Liver (tissue), 9 donors: ENCODE results near the gene RANBP17. TPM values are rescaled to one million over a fixed set of nuclear protein-coding genes. Genes with fewer than 3 reads are reported as not detected.

Experiments
- DNase-seq: peaks from one replicate; pipeline ENCODE4 v3.0.0-alpha.2; 2017; ENCODE audit warnings: low spot score
- H3K27ac ChIP-seq, 2 donors: one replicate each; pipeline ENCODE4 v1.7.0; 2013; ENCODE audit warnings: inconsistent platforms in 2 of 2, low read length in 2 of 2, control low read depth in 1 of 2, low read depth in 1 of 2, mild to moderate bottlenecking in 1 of 2
- H3K27me3 ChIP-seq, 4 donors: one replicate each; pipeline versions ENCODE4 v1.6.1 to v1.7.0; 2013; ENCODE audit warnings: low read length in 3 of 4, inconsistent platforms in 1 of 4, mild to moderate bottlenecking in 1 of 4, moderate library complexity in 1 of 4; ENCODE audit not compliant: control insufficient read depth in 4 of 4, insufficient read depth in 4 of 4
- H3K36me3 ChIP-seq, 4 donors: one replicate each; pipeline versions ENCODE4 v1.6.1 to v1.7.0; 2013; ENCODE audit warnings: low read length in 3 of 4, mild to moderate bottlenecking in 3 of 4, low read depth in 1 of 4, moderate library complexity in 1 of 4; ENCODE audit not compliant: control insufficient read depth in 4 of 4, insufficient read depth in 3 of 4
- H3K4me1 ChIP-seq, 4 donors: one replicate each; pipeline versions ENCODE4 v1.6.1 to v1.7.0; 2013; ENCODE audit warnings: low read length in 3 of 4, mild to moderate bottlenecking in 3 of 4, moderate library complexity in 1 of 4; ENCODE audit not compliant: control insufficient read depth in 4 of 4, insufficient read depth in 4 of 4
- H3K4me3 ChIP-seq, 3 donors: one replicate each; pipeline versions ENCODE4 v1.6.1 to v1.7.0; 2013; ENCODE audit warnings: low read length in 3 of 3, control low read depth in 1 of 3, low read depth in 1 of 3, mild to moderate bottlenecking in 1 of 3
- H3K9ac ChIP-seq, 2 donors: one replicate each; pipeline ENCODE4 v1.7.0; 2013; ENCODE audit warnings: low read length in 2 of 2, mild to moderate bottlenecking in 2 of 2, moderate library complexity in 2 of 2, control low read depth in 1 of 2, low read depth in 1 of 2
- H3K9me3 ChIP-seq, 4 donors: one replicate each; pipeline versions ENCODE4 v1.6.1 to v1.7.0; 2013; ENCODE audit warnings: low read length in 3 of 4; ENCODE audit not compliant: control insufficient read depth in 4 of 4
- EGR1 ChIP-seq, 2 donors: IDR thresholded peaks; 2 replicates each; pipeline ENCODE4 v1.6.1; 2016 to 2018; ENCODE audit warnings: antibody characterized with exemption in 2 of 2, low read depth in 2 of 2
- FOXA1 ChIP-seq: IDR thresholded peaks from 2 replicates; pipeline ENCODE4 v1.6.1; 2016; ENCODE audit warnings: antibody characterized with exemption
- FOXA2 ChIP-seq: IDR thresholded peaks from 2 replicates; pipeline ENCODE4 v1.6.1; 2016; ENCODE audit warnings: antibody characterized with exemption
- GABPA ChIP-seq, 2 donors: IDR thresholded peaks in 1 of 2; conservative IDR thresholded peaks in 1 of 2; 2 replicates each; pipeline ENCODE4 v1.6.1; 2016; ENCODE audit warnings: antibody characterized with exemption in 2 of 2, mild to moderate bottlenecking in 1 of 2, moderate library complexity in 1 of 2
- HNF4A ChIP-seq, 2 donors: conservative IDR thresholded peaks; 2 replicates each; pipeline ENCODE4 v1.6.1; 2016; ENCODE audit warnings: antibody characterized with exemption in 2 of 2, mild to moderate bottlenecking in 2 of 2
- HNF4G ChIP-seq: IDR thresholded peaks from 2 replicates; pipeline ENCODE4 v1.6.1; 2016; ENCODE audit warnings: antibody characterized with exemption
- JUND ChIP-seq, 2 donors: IDR thresholded peaks; 2 replicates each; pipeline ENCODE4 v1.6.1; 2016; ENCODE audit warnings: antibody characterized with exemption in 2 of 2
- NR2F2 ChIP-seq: IDR thresholded peaks from 2 replicates; pipeline ENCODE4 v1.6.1; 2016; ENCODE audit warnings: antibody characterized with exemption
- RAD21 ChIP-seq, 2 donors: IDR thresholded peaks; 2 replicates each; pipeline ENCODE4 v1.6.1; 2016; ENCODE audit warnings: antibody characterized with exemption in 2 of 2, mild to moderate bottlenecking in 2 of 2
- RXRA ChIP-seq, 2 donors: IDR thresholded peaks; 2 replicates each; pipeline ENCODE4 v1.6.1; 2017 to 2018; ENCODE audit warnings: antibody characterized with exemption in 2 of 2, mild to moderate bottlenecking in 1 of 2
- SP1 ChIP-seq: IDR thresholded peaks from 2 replicates; pipeline ENCODE4 v1.6.1; 2018; ENCODE audit warnings: antibody characterized with exemption, mild to moderate bottlenecking
- TAF1 ChIP-seq: conservative IDR thresholded peaks from 2 replicates; pipeline ENCODE4 v1.6.1; 2016; ENCODE audit warnings: antibody characterized with exemption, mild to moderate bottlenecking
- YY1 ChIP-seq: IDR thresholded peaks from 2 replicates; pipeline ENCODE4 v1.6.1; 2016; ENCODE audit warnings: antibody characterized with exemption, mild to moderate bottlenecking
- WGBS: extraction: QIAGEN DNeasy Blood & Tissue Kit; methylation state at CpG from one replicate; pipeline ENCODE4 v1.1.7; 2013; 5-methylcytosine and 5-hydroxymethylcytosine counted together
- polyA plus RNA-seq, 2 donors: library from polyadenylated mRNA; stranded (reverse) in 1 of 2; unstranded in 1 of 2; fragments of 200-250 nt in 1 of 2; fragments of >200 nt in 1 of 2; fragmentation: Nextera tagmentation in 1 of 2; extraction: Ambion mirVana in 1 of 2; gene quantifications; one replicate each; pipeline versions ENCODE4 v1.2.1 to v1.2.3, GENCODE V29; 2013 to 2015
- total RNA-seq, 2 donors: library from RNA; depleted of rRNA; stranded (reverse); fragments of >200 nt; gene quantifications; one replicate each; pipeline ENCODE4 v1.2.3, GENCODE V29; 2014
- TF ChIP-seq, protein P1 (sequence below): IDR thresholded peaks from 2 replicates; pipeline ENCODE4 v1.6.1; 2016; ENCODE audit warnings: antibody characterized with exemption
- TF ChIP-seq, protein P2 (sequence below): IDR thresholded peaks from 2 replicates; pipeline ENCODE4 v1.6.1; 2016; ENCODE audit warnings: antibody characterized with exemption, mild to moderate bottlenecking
- TF ChIP-seq, protein P3 (sequence below): IDR thresholded peaks from 2 replicates; pipeline ENCODE4 v1.6.1; 2016; ENCODE audit warnings: antibody characterized with exemption
- TF ChIP-seq, protein P4 (sequence below): IDR thresholded peaks from 2 replicates; pipeline ENCODE4 v1.6.1; 2016; ENCODE audit warnings: antibody characterized with exemption
- TF ChIP-seq, protein P5 (sequence below): fragments of 150-350 bp; IDR thresholded peaks from 2 replicates; pipeline ENCODE4 v1.5.1; 2017; ENCODE audit warnings: improper control_type of control experiment, low read depth, low read length; ENCODE audit not compliant: missing input control
- donor health status: healthy.
- donor health status: healthy.
- donor health status: healthy.
- donor health status: healthy.
- donor health status: healthy.

The RANBP17 gene
- total and polyA plus RNA-seq, 4 donors = 0.83 to 10.8 (median 7.9) TPM

DNA sequence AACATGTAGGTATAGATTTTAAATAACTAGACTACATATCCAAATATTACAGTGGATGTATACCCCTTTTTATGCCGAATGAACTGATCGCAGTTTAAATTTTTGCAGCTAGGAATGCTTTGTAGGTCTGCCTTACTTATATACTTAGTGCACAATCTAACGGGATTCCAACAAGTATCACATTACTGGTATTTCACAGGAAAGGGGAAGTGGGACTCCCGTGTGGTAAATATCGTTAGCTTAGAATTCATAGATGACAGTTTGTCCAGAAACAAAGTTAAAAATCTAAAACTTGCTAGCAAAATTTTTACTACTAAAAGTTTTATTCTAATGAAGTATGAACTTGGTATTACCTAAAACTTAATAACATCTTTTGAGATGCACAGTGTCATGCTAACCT is 253.7 kb downstream of the RANBP17 start:
- H3K36me3 ChIP-seq = no peaks in the 10 kb centered on the region
- TF ChIP-seq, protein P1, sequence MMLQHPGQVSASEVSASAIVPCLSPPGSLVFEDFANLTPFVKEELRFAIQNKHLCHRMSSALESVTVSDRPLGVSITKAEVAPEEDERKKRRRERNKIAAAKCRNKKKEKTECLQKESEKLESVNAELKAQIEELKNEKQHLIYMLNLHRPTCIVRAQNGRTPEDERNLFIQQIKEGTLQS = no peak
- TF ChIP-seq SP1 (no peak), HNF4G (no peak), NR2F2 (no peak), FOXA1 (no peak), JUND (IDR thresholded peaks at IDR 0.05) (no peak), EGR1 (IDR thresholded peaks at IDR 0.05; ENCODE audit: low read depth in 2 of 2) (no peak), HNF4A (conservative IDR thresholded peaks at IDR 0.05) (no peak), GABPA (IDR thresholded peaks at IDR 0.05 in 1 of 2, conservative IDR thresholded peaks at IDR 0.05 in 1 of 2) (no peak), YY1 (no peak), FOXA2 (no peak), TAF1 (no peak), RAD21 (IDR thresholded peaks at IDR 0.05) (no peak), RXRA (IDR thresholded peaks at IDR 0.05) (no peak)
- TF ChIP-seq, protein P2, sequence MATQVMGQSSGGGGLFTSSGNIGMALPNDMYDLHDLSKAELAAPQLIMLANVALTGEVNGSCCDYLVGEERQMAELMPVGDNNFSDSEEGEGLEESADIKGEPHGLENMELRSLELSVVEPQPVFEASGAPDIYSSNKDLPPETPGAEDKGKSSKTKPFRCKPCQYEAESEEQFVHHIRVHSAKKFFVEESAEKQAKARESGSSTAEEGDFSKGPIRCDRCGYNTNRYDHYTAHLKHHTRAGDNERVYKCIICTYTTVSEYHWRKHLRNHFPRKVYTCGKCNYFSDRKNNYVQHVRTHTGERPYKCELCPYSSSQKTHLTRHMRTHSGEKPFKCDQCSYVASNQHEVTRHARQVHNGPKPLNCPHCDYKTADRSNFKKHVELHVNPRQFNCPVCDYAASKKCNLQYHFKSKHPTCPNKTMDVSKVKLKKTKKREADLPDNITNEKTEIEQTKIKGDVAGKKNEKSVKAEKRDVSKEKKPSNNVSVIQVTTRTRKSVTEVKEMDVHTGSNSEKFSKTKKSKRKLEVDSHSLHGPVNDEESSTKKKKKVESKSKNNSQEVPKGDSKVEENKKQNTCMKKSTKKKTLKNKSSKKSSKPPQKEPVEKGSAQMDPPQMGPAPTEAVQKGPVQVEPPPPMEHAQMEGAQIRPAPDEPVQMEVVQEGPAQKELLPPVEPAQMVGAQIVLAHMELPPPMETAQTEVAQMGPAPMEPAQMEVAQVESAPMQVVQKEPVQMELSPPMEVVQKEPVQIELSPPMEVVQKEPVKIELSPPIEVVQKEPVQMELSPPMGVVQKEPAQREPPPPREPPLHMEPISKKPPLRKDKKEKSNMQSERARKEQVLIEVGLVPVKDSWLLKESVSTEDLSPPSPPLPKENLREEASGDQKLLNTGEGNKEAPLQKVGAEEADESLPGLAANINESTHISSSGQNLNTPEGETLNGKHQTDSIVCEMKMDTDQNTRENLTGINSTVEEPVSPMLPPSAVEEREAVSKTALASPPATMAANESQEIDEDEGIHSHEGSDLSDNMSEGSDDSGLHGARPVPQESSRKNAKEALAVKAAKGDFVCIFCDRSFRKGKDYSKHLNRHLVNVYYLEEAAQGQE = no peak
- TF ChIP-seq, protein P3, sequence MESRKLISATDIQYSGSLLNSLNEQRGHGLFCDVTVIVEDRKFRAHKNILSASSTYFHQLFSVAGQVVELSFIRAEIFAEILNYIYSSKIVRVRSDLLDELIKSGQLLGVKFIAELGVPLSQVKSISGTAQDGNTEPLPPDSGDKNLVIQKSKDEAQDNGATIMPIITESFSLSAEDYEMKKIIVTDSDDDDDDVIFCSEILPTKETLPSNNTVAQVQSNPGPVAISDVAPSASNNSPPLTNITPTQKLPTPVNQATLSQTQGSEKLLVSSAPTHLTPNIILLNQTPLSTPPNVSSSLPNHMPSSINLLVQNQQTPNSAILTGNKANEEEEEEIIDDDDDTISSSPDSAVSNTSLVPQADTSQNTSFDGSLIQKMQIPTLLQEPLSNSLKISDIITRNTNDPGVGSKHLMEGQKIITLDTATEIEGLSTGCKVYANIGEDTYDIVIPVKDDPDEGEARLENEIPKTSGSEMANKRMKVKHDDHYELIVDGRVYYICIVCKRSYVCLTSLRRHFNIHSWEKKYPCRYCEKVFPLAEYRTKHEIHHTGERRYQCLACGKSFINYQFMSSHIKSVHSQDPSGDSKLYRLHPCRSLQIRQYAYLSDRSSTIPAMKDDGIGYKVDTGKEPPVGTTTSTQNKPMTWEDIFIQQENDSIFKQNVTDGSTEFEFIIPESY = no peak
- TF ChIP-seq, protein P4, sequence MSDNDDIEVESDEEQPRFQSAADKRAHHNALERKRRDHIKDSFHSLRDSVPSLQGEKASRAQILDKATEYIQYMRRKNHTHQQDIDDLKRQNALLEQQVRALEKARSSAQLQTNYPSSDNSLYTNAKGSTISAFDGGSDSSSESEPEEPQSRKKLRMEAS = no peak
- TF ChIP-seq, protein P5, sequence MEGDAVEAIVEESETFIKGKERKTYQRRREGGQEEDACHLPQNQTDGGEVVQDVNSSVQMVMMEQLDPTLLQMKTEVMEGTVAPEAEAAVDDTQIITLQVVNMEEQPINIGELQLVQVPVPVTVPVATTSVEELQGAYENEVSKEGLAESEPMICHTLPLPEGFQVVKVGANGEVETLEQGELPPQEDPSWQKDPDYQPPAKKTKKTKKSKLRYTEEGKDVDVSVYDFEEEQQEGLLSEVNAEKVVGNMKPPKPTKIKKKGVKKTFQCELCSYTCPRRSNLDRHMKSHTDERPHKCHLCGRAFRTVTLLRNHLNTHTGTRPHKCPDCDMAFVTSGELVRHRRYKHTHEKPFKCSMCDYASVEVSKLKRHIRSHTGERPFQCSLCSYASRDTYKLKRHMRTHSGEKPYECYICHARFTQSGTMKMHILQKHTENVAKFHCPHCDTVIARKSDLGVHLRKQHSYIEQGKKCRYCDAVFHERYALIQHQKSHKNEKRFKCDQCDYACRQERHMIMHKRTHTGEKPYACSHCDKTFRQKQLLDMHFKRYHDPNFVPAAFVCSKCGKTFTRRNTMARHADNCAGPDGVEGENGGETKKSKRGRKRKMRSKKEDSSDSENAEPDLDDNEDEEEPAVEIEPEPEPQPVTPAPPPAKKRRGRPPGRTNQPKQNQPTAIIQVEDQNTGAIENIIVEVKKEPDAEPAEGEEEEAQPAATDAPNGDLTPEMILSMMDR = no peak
- no peak overlapping the region for H3K4me3 ChIP-seq
- DNase-seq = no peak
- no peaks in the 10 kb centered on the region for H3K4me1 ChIP-seq
- no peaks in the 10 kb centered on the region for H3K9me3 ChIP-seq
- no peak overlapping the region for H3K27ac ChIP-seq
- 91% methylated on average over 5 of the region's 5 CpGs for WGBS
- H3K9ac ChIP-seq = no peak overlapping the region
- H3K27me3 ChIP-seq = no peaks in the 10 kb centered on the region
